Lower lobe of right lung (tissue), 2 donors: Measurements from ENCODE around the gene FUT9. TPM values are rescaled to one million over a fixed set of nuclear protein-coding genes. Genes with fewer than 3 reads are reported as not detected.

ENCODE experiments used
- ATAC-seq, 2 donors: fragments of 200-7000 bp; cut with Tn5 transposase; one replicate each; pipeline ENCODE4 v1.9.1; 2020 to 2022; ENCODE audit warnings: mild to moderate bottlenecking in 2 of 2, moderate library complexity in 2 of 2
- DNase-seq: peaks from one replicate; pipeline ENCODE4 v3.0.0-alpha.2; 2020
- H3K27ac ChIP-seq: fragments of 200-600 bp; one replicate; pipeline ENCODE4 v1.8.0; 2022
- H3K27me3 ChIP-seq: fragments of 200-600 bp; one replicate; pipeline ENCODE4 v1.8.0; 2022; ENCODE audit warnings: low read depth
- H3K36me3 ChIP-seq: fragments of 200-600 bp; one replicate; pipeline ENCODE4 v1.8.0; 2022; ENCODE audit warnings: mild to moderate bottlenecking
- H3K4me1 ChIP-seq: fragments of 200-600 bp; one replicate; pipeline ENCODE4 v1.8.0; 2022
- H3K4me3 ChIP-seq: fragments of 200-600 bp; one replicate; pipeline ENCODE4 v1.8.0; 2022; ENCODE audit warnings: mild to moderate bottlenecking
- H3K9me3 ChIP-seq: fragments of 200-600 bp; one replicate; pipeline ENCODE4 v1.8.0; 2022
- intact Hi-C: fragments of 100-400 bp; cut with DNase I; formaldehyde crosslinking; loops from one replicate; pipeline ENCODE4 v1.11.0; 2022
- total RNA-seq: library from RNA; stranded (reverse); fragmentation: NEBNext Ultra II Directional; extraction: Animal tissue kit (Norgen Biotek cat#: 25700); gene quantifications from one replicate; pipeline ENCODE4 v1.2.1, GENCODE V29; 2021
- TF ChIP-seq, protein P1 (sequence below): fragments of 200-600 bp; IDR thresholded peaks from one replicate; pipeline ENCODE4 v1.8.0; 2022; ENCODE audit warnings: antibody characterized with exemption, mild to moderate bottlenecking
- donor health status: DM: no; HTN: yes; CAD: no; lungs with severe emphysema.

FUT9 gene
- total RNA-seq, 1 donor from 2014 or later = not detected

DNA sequence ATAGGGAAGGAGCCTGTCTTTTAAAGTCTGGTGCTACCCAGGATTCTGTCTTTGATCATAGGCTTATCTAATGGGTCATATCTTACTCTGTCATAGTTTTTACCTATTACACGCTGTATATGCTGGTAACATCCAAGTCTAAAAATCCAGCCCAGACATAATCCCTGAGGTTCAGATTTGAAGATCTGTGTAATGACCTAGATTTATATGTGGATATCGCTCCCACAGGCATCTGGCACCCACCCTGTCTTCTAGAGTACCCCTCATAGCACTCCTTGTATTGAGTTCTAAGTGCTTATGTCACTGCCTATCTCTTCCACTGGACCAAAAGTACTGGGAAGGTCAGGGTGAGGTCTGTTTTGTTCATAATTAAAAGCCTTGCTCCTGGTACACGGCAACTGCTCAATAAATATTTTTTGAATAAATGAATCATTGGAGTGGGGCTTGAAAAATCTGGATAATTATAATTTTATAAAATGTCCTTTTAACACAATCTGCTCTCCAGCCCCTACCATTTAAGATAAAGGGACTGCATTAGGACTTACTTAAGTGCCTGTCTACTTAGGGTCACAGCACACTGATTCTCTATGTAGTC, 136.4 kb downstream of the FUT9 start:
- TF ChIP-seq, protein P1, sequence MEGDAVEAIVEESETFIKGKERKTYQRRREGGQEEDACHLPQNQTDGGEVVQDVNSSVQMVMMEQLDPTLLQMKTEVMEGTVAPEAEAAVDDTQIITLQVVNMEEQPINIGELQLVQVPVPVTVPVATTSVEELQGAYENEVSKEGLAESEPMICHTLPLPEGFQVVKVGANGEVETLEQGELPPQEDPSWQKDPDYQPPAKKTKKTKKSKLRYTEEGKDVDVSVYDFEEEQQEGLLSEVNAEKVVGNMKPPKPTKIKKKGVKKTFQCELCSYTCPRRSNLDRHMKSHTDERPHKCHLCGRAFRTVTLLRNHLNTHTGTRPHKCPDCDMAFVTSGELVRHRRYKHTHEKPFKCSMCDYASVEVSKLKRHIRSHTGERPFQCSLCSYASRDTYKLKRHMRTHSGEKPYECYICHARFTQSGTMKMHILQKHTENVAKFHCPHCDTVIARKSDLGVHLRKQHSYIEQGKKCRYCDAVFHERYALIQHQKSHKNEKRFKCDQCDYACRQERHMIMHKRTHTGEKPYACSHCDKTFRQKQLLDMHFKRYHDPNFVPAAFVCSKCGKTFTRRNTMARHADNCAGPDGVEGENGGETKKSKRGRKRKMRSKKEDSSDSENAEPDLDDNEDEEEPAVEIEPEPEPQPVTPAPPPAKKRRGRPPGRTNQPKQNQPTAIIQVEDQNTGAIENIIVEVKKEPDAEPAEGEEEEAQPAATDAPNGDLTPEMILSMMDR = no peak
- Histone ChIP-seq H3K36me3 (no peaks in the 10 kb centered on the region), H3K27ac (no peak overlapping the region), H3K27me3 (no peaks in the 10 kb centered on the region), H3K4me1 (no peaks in the 10 kb centered on the region), H3K9me3 (no peaks in the 10 kb centered on the region), H3K4me3 (no peak overlapping the region)
- intact Hi-C loops = no loop called here
- DNase-seq (no peak), ATAC-seq (no peak)

DNA sequence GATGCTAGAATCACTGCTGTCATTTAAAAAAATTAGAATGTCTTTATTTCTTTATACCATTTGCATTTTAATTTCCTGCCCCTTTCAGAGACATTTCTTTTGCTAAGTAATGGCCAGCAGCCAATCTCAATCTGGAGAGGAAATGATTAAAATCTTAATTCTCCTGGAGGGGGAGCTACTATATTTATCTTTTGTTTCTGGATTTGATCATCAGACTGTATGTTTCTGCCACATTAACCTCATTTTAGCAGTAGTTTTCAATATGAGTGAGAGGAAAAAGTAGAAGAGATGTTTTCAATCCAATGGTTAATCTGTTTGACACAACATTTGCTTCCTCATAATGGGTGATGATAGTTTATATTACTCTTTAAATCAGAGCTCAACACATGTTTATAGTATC, 138.0 kb downstream of the FUT9 start:
- Histone ChIP-seq H3K27ac (no peak overlapping the region), H3K27me3 (no peaks in the 10 kb centered on the region), H3K9me3 (no peaks in the 10 kb centered on the region), H3K36me3 (no peaks in the 10 kb centered on the region), H3K4me3 (no peak overlapping the region), H3K4me1 (no peaks in the 10 kb centered on the region)
- intact Hi-C loops = no loop called here
- DNase-seq (no peak), ATAC-seq (no peak)
- TF ChIP-seq, protein P1 = no peak

DNA sequence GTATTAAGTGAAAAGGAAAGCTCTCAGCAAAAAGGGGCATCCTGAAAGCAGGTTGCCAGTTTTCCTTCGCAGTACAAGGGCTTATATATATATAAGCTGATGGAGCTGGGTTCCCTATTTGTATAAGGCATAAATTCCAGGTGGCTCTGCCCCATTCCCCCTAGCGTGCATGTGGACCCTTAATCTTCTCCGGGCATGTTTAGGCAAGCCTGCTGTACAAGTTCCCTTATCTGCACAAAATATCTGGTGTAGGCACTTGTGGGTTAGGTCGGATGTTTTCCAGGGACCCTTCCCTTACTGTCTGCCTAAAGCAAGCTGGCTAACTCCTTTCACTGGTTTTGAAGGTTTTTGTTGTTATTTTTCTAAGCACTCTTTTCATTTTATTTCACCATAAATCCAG, 140.7 kb downstream of the FUT9 start:
- H3K4me1 ChIP-seq = no peaks in the 10 kb centered on the region
- DNase-seq (no peak), ATAC-seq (no peak)
- TF ChIP-seq, protein P1 = no peak
- H3K9me3 ChIP-seq = no peaks in the 10 kb centered on the region
- no peaks in the 10 kb centered on the region for H3K36me3 ChIP-seq
- no peak overlapping the region for H3K4me3 ChIP-seq
- intact Hi-C loops = no loop called here
- H3K27me3 ChIP-seq = no peaks in the 10 kb centered on the region
- no peak overlapping the region for H3K27ac ChIP-seq

DNA sequence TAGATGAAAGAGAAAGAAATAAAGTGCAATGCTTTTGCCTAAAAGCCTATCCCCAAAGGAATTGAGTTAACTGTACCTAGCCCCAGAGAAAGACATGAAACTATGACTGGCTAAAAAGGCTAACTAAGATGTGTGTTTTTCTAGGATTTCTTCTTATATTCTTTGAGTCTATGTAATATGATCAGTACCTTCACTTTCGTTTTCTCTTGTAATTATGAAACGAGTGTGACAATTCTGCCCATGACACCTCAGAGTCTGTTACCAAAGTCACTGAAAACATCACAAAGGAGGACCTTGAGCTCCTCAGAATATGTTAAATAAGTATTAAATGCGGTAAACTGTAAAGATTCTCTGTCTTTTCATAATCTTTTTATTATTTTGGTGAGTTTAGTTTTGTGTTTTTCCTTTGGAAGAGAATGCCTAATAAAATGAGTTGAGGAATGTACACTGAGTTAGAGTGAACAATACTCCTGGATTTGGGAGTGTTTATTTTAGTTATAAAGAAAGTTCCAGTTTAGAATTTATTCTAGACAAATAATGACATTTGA, 141.3 kb downstream of the FUT9 start:
- TF ChIP-seq, protein P1 = no peak
- H3K4me1 ChIP-seq = no peaks in the 10 kb centered on the region
- H3K4me3 ChIP-seq = no peak overlapping the region
- H3K36me3 ChIP-seq = no peaks in the 10 kb centered on the region
- H3K27me3 ChIP-seq = no peaks in the 10 kb centered on the region
- no peaks in the 10 kb centered on the region for H3K9me3 ChIP-seq
- H3K27ac ChIP-seq = no peak overlapping the region
- ATAC-seq (no peak), DNase-seq (no peak)
- intact Hi-C loops = no loop called here

DNA sequence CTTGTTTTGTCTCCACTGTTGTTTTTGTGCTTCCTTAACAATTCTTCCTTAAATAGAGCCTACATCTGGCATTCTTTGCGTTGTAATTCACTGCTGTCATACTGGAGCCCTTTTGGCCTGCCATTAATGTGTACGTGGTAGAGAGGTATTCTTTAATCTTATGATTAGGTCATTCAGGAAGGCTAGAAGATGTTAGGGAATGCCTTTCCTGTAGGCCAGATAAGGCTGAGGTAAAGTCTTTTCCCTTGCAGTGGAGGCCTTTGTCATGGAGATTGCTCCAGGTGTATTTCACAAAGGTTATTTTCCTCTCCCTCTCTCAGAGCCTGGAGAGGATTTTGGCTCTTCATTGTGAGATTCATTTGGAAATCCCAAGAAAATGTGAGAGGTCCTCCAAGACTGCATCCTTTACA, 146.9 kb downstream of the FUT9 start:
- H3K27ac ChIP-seq = no peak overlapping the region
- no peaks in the 10 kb centered on the region for H3K9me3 ChIP-seq
- TF ChIP-seq, protein P1 = no peak
- H3K4me1 ChIP-seq = no peaks in the 10 kb centered on the region
- intact Hi-C loops = no loop called here
- H3K27me3 ChIP-seq = no peaks in the 10 kb centered on the region
- H3K4me3 ChIP-seq = no peak overlapping the region
- no peak for DNase-seq
- no peak for ATAC-seq
- H3K36me3 ChIP-seq = no peaks in the 10 kb centered on the region
